AG04449 (cell line): ENCODE results near the gene SEC23IP.

Experiments
- CTCF ChIA-PET: fragments of 350-600 bp; formaldehyde crosslinking; extraction: SDS; loops from one replicate; lab custom pipeline; 2021; ENCODE audit warnings: antibody characterized with exemption; lab: Yijun Ruan, JAX
- POLR2A ChIA-PET: fragments of 400-600, 350-600 bp; formaldehyde crosslinking; extraction: SDS; loops from one replicate; lab custom pipeline; 2020; ENCODE audit warnings: antibody characterized with exemption, inconsistent platforms; lab: Yijun Ruan, JAX
- DNase-seq: peaks from one replicate; pipeline ENCODE4 v3.0.0-alpha.2; 2010; ENCODE audit warnings: low read depth, low spot score
- H3K4me3 ChIP-seq: 2 replicates; pipeline ENCODE4 v1.5.1; 2011; ENCODE audit warnings: low read depth, mild to moderate bottlenecking, control low read depth, low read length
- CTCF ChIP-seq: IDR thresholded peaks from one replicate; pipeline ENCODE4 v1.5.1; 2011; ENCODE audit warnings: mild to moderate bottlenecking, moderate library complexity, low read length, control low read depth, inconsistent platforms; ENCODE audit not compliant: insufficient read depth; ENCODE audit errors: missing control alignments

Gene SEC23IP

GRCh38 chr10:119989966-119990365, 97.4 kb downstream of the SEC23IP start:
- no peak for TF ChIP-seq CTCF
- no peak for DNase-seq
- CTCF ChIA-PET: no interaction called here
- no peak overlapping the region for H3K4me3 ChIP-seq
- POLR2A ChIA-PET: no interaction called here

GRCh38 chr10:119991066-119991465, 98.5 kb downstream of the SEC23IP start:
- POLR2A ChIA-PET: no interaction called here
- H3K4me3 ChIP-seq: no peak overlapping the region
- no peak for TF ChIP-seq CTCF
- CTCF ChIA-PET: no interaction called here
- no peak for DNase-seq

GRCh38 chr10:119991816-119992215, 99.3 kb downstream of the SEC23IP start:
- CTCF ChIA-PET: no interaction called here
- POLR2A ChIA-PET: no interaction called here
- no peak for TF ChIP-seq CTCF
- no peak overlapping the region for H3K4me3 ChIP-seq
- no peak for DNase-seq
